K562 (cell line): Measurements from ENCODE around the gene SORBS2. TPM values are rescaled to one million over a fixed set of nuclear protein-coding genes. Genes with fewer than 3 reads are reported as not detected.

Experiments used
- ATAC-seq: fragments of 200-7000 bp; cut with Tn5 transposase; 3 replicates; pipeline ENCODE4 v1.9.1; 2020; ENCODE audit warnings: moderate library complexity
- BruUV-seq: library from RNA; stranded (reverse); fragments of 400-500 nt; replicated peaks from 2 replicates; lab custom pipeline; 2021; lab: Mats Ljungman, UMichigan
- CTCF ChIA-PET: fragments of 300-600 bp; formaldehyde crosslinking; extraction: SDS; loops from one replicate; lab custom pipeline; 2021; ENCODE audit warnings: low intra/inter-chr PET ratio; lab: Yijun Ruan, JAX
- POLR2A ChIA-PET: fragments of 300-600, 350-650 bp; sonication (Branson Sonifier 250); formaldehyde crosslinking; extraction: SDS; loops from one replicate; lab custom pipeline; 2021; ENCODE audit warnings: antibody characterized with exemption, inconsistent platforms; lab: Yijun Ruan, JAX
- DNase-seq, 4 experiments: peaks; one replicate each; pipeline versions ENCODE4 v3.0.0 to v3.0.0-alpha.2; 2011 to 2018; ENCODE audit warnings: low spot score in 3 of 4, mixed read lengths in 3 of 4; ENCODE audit errors: extremely low read depth in 1 of 4
- FAIRE-seq: peaks from 2 replicates; lab custom pipeline; 2011; peaks lifted over from hg19 to GRCh38; lab: Jason Lieb, UNC
- H2AFZ ChIP-seq: 2 replicates; pipeline ENCODE4 v1.6.0; 2011; ENCODE audit warnings: low read depth, low read length, control low read depth, inconsistent platforms
- H3K27ac ChIP-seq: fragments of 200-600 bp; 3 replicates; pipeline ENCODE4 v1.8.0; 2011; ENCODE audit warnings: low read depth, mild to moderate bottlenecking, control low read depth, inconsistent platforms, low read length, moderate library complexity, mixed read lengths; ENCODE audit errors: extremely low read depth
- H3K27me3 ChIP-seq, 2 experiments: fragments of 300-600 bp in 1 of 2; 2 replicates in 1 of 2; 3 replicates in 1 of 2; pipeline versions ENCODE4 v1.6.0 to v1.8.0; 2011; ENCODE audit warnings: inconsistent platforms in 2 of 2, low read length in 2 of 2, mild to moderate bottlenecking in 1 of 2, mixed read lengths in 1 of 2, moderate library complexity in 1 of 2; ENCODE audit not compliant: control insufficient read depth in 2 of 2, insufficient read depth in 2 of 2
- H3K36me3 ChIP-seq: fragments of 300-600 bp; 3 replicates; pipeline ENCODE4 v1.8.0; 2011; ENCODE audit warnings: mild to moderate bottlenecking, low read length, inconsistent platforms; ENCODE audit not compliant: control insufficient read depth, insufficient read depth
- H3K4me1 ChIP-seq, 2 experiments: fragments of 200-600 bp in 1 of 2; replicated peaks in 1 of 2; 2 replicates in 1 of 2; 3 replicates in 1 of 2; pipeline versions ENCODE4 v1.5.1 to v1.8.0; 2011; ENCODE audit warnings: inconsistent platforms in 2 of 2, low read length in 2 of 2, mild to moderate bottlenecking in 1 of 2, mixed read lengths in 1 of 2, moderate library complexity in 1 of 2; ENCODE audit not compliant: control insufficient read depth in 2 of 2, insufficient read depth in 2 of 2
- H3K4me2 ChIP-seq: 2 replicates; pipeline ENCODE4 v1.6.1; 2011; ENCODE audit warnings: low read length, control low read depth, inconsistent platforms, mixed read lengths; ENCODE audit not compliant: insufficient read depth
- H3K4me3 ChIP-seq: fragments of 200-600 bp; sonication (generic), shearing (Covaris generic); 2 replicates; pipeline ENCODE4 v1.5.1; 2016; ENCODE audit warnings: control low read depth, inconsistent platforms
- H3K79me2 ChIP-seq: fragments of 200-600 bp; 3 replicates; pipeline ENCODE4 v1.8.0; 2011; ENCODE audit warnings: low read length, inconsistent platforms; ENCODE audit not compliant: control insufficient read depth, insufficient read depth
- H3K9ac ChIP-seq, 2 experiments: 2 replicates each; pipeline versions ENCODE4 v1.6.0 to v1.6.1; 2011; ENCODE audit warnings: low read depth in 2 of 2, low read length in 2 of 2, control low read depth in 1 of 2, inconsistent platforms in 1 of 2, mild to moderate bottlenecking in 1 of 2, mixed read lengths in 1 of 2; ENCODE audit not compliant: insufficient read depth in 1 of 2
- H3K9me1 ChIP-seq: one replicate; pipeline ENCODE4 v1.6.0; 2011; ENCODE audit warnings: inconsistent platforms, mild to moderate bottlenecking, low read length, moderate library complexity; ENCODE audit not compliant: control insufficient read depth, insufficient read depth
- H3K9me3 ChIP-seq: replicated peaks from 2 replicates; pipeline ENCODE4 v1.5.1; 2011; ENCODE audit warnings: low read depth, low read length, inconsistent platforms; ENCODE audit not compliant: control insufficient read depth, insufficient read depth
- H4K20me1 ChIP-seq: replicated peaks from 2 replicates; pipeline ENCODE4 v1.6.1; 2011; ENCODE audit warnings: low read length, inconsistent platforms, mixed read lengths; ENCODE audit not compliant: control insufficient read depth, insufficient read depth
- ATF7 ChIP-seq: fragments of 450-650 bp; IDR thresholded peaks from 2 replicates; pipeline ENCODE4 v1.7.1; 2014; ENCODE audit warnings: mild to moderate bottlenecking, moderate library complexity
- KDM4B ChIP-seq, 2 experiments: fragments of 450-650 bp in 1 of 2; sonication (generic) in 1 of 2; IDR thresholded peaks; 2 replicates each; pipeline ENCODE4 v1.6.1; 2016 to 2017; ENCODE audit warnings: borderline replicate concordance in 2 of 2, antibody characterized with exemption in 1 of 2, low read depth in 1 of 2, mild to moderate bottlenecking in 1 of 2
- KDM5B ChIP-seq: fragments of 200-600 bp; sonication (generic); IDR thresholded peaks from 2 replicates; pipeline ENCODE4 v1.6.1; 2012; ENCODE audit warnings: low read depth, mild to moderate bottlenecking, moderate library complexity, low read length, control low read depth, inconsistent platforms; ENCODE audit not compliant: insufficient replicate concordance
- KLF16 ChIP-seq: IDR thresholded peaks from 2 replicates; pipeline ENCODE4 v1.6.1; 2016; ENCODE audit warnings: antibody characterized with exemption
- SMAD4 ChIP-seq: fragments of 250-450 bp; sonication (Bioruptor Pico); conservative IDR thresholded peaks from 2 replicates; pipeline ENCODE4 v1.8.0; 2021; ENCODE audit warnings: inconsistent platforms, mild to moderate bottlenecking, moderate library complexity
- TAF7 ChIP-seq: fragments of 450-650 bp; IDR thresholded peaks from 2 replicates; pipeline ENCODE4 v1.6.1; 2016; ENCODE audit warnings: missing genetic modification characterization, missing compliant biosample characterization
- U2AF1 ChIP-seq: fragments of 200-400 bp; formaldehyde crosslinking; optimal IDR thresholded peaks from 2 replicates; pipeline ENCODE3; 2017; ENCODE audit warnings: mild to moderate bottlenecking, low read depth, low read length, moderate library complexity
- XRCC5 ChIP-seq: fragments of 200-400 bp; formaldehyde crosslinking; IDR thresholded peaks from 2 replicates; pipeline ENCODE4 v1.6.1; 2017; ENCODE audit warnings: low read depth, mild to moderate bottlenecking, low read length
- ZNF707 ChIP-seq: fragments of 250-450 bp; sonication (Bioruptor Pico); conservative IDR thresholded peaks from 2 replicates; pipeline ENCODE4 v1.8.0; 2022; ENCODE audit warnings: inconsistent platforms, mild to moderate bottlenecking, moderate library complexity
- ZNF76 ChIP-seq: fragments of 250-450 bp; sonication (Bioruptor Pico); IDR thresholded peaks from 2 replicates; pipeline ENCODE4 v1.4.0; 2020; ENCODE audit warnings: mild to moderate bottlenecking, moderate library complexity, borderline replicate concordance
- WGBS: fragments of 100-300 bp; shearing (Covaris generic); methylation state at CpG from one replicate; pipeline ENCODE4 v1.1.6; 2016; ENCODE audit warnings: low coverage, mixed read lengths; ENCODE audit not compliant: insufficient coverage; ENCODE audit errors: missing lambda C conversion rate; 5-methylcytosine and 5-hydroxymethylcytosine counted together
- in situ Hi-C: fragments of 300-500 bp; cut with MboI; formaldehyde crosslinking; loops from 4 replicates; pipeline ENCODE4 v1.15.0; 2018; ENCODE audit warnings: inconsistent platforms, mixed read lengths
- intact Hi-C: fragments of 100-400 bp; cut with micrococcal nuclease; formaldehyde crosslinking; loops from 2 replicates; pipeline ENCODE4 v1.14.2; 2022
- polyA plus RNA-seq, 8 experiments: library from polyadenylated mRNA; depleted of rRNA in 4 of 8; stranded (reverse) in 5 of 8; unstranded in 3 of 8; fragments of >200 nt; fragmentation: Nextera tagmentation in 2 of 8; fragmentation: Illumina TruSeq in 1 of 8; extraction: Ambion mirVana in 2 of 8; extraction: Trizol in 1 of 8; gene quantifications; 2 replicates each; pipeline versions ENCODE4 v1.2.1 to v1.2.3, GENCODE V29; 2011 to 2014; ENCODE audit warnings: inconsistent platforms in 1 of 8, missing spikeins in 1 of 8
- total RNA-seq, 7 experiments: library from RNA; depleted of rRNA in 6 of 7; stranded (reverse); fragments of >200 nt in 6 of 7; fragmentation: Illumina TruSeq in 2 of 7; extraction: Trizol in 2 of 7; gene quantifications; 2 replicates each; pipeline versions ENCODE4 v1.2.1 to v1.2.3, GENCODE V29; 2011 to 2021; ENCODE audit warnings: low replicate concordance in 1 of 7
- TF ChIP-seq, protein P1 (sequence below): fragments of 250-450 bp; sonication (Bioruptor Pico); IDR thresholded peaks from 2 replicates; pipeline ENCODE4 v1.5.0; 2020; ENCODE audit warnings: mild to moderate bottlenecking

The SORBS2 gene
- total and polyA plus RNA-seq, 9 of the 15 experiments (the other 6 are each of a cell fraction or from before 2014, with no cell fraction given) = 0.29 TPM; not detected in 8

DNA sequence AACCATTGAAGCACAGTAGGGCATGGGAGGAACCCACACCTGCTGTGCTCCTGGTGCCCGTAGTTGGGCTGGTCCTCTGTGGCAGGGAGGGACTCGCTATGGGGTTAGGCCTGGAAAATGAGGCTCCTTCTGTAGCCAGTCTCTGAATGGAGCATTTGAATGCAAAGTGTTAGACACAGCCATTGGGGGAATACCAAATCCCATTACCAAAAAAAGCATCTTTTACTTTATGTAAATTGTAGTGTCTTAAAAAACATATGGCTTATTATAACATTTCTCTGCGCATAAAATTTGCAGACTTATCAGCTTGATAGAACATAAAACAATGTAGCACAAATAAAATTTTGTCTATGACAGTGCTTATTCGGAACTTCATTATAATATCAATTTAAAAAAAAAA lies 147.5 kb downstream of the SORBS2 start:
- WGBS = 1% methylated on average over 4 of the region's 4 CpGs
- Histone ChIP-seq H3K36me3 (no peaks in the 10 kb centered on the region), H3K9me1 (no peaks in the 10 kb centered on the region), H3K27ac (no peak overlapping the region), H3K4me3 (no peak overlapping the region), H3K4me1 (no peaks in the 10 kb centered on the region), H4K20me1 (no peaks in the 10 kb centered on the region), H3K4me2 (no peak overlapping the region), H2AFZ (no peak overlapping the region), H3K9ac (no peak overlapping the region), H3K27me3 (peaks cover 10 to 35% of the 10 kb centered on the region in 2 experiments), H3K79me2 (no peaks in the 10 kb centered on the region), H3K9me3 (no peaks in the 10 kb centered on the region)
- no TSS peak for BruUV-seq
- in situ Hi-C loops = no loop called here
- TF ChIP-seq ZNF76 (CRISPR knock-in tag) (no peak), SMAD4 (CRISPR knock-in tag) (no peak), KDM5B (no peak)
- CTCF ChIA-PET = no interaction called here
- no peak for ATAC-seq
- intact Hi-C loops = no loop called here
- DNase-seq = no peak
- POLR2A ChIA-PET = no interaction called here
- no peak for FAIRE-seq

DNA sequence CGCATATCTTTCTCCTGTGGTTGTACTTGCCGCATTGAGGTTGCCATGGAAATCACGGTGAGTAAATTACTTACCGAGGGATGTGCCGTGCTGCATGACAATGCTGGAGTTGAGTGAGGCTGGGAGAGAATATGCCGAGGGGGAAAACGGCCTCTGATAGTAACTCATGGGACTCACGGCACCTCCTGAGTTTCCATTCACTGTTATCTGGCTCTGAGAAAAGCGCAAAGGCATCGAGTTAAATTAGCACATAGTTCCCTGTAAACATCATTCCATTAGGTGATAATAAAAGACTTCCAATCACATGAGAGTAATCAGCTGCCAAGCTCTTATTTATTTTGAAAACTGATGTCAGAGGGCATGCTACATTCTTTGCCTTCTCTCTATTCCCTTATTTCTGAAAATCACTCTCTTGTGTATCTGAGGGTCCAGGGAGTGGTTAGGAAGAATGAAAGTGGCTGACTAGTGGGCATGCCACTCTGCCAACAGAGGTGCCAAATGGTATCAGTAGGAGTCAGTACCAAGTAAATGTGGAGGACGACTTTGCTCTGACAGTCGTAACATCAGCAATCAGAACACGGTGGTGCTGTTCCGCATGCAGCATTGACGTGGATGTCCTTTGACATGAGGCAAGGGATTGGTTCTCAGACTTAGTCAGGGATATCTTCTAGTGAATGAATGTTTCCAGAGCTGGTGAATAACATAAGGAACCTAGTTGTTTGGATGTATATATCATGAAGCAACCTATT lies 149.8 kb downstream of the SORBS2 start:
- Histone ChIP-seq H3K4me3 (no peak overlapping the region), H3K9ac (no peak overlapping the region), H3K27ac (no peak overlapping the region), H3K9me1 (no peaks in the 10 kb centered on the region), H3K4me2 (no peak overlapping the region), H2AFZ (no peak overlapping the region), H4K20me1 (no peaks in the 10 kb centered on the region), H3K4me1 (no peaks in the 10 kb centered on the region)
- in situ Hi-C loops (no loop called here), intact Hi-C loops (no loop called here)
- FAIRE-seq = no peak
- CTCF ChIA-PET = no interaction called here
- no peak for ATAC-seq
- POLR2A ChIA-PET = interaction anchor here (0.5 to 0.9 kb wide), 2 partner anchors 57 to 527 kb away, joined by 3 read pairs; no protein-coding TSS in a partner anchor
- no peak for TF ChIP-seq ATF7
- no peak for TF ChIP-seq KLF16
- TF ChIP-seq, protein P1, sequence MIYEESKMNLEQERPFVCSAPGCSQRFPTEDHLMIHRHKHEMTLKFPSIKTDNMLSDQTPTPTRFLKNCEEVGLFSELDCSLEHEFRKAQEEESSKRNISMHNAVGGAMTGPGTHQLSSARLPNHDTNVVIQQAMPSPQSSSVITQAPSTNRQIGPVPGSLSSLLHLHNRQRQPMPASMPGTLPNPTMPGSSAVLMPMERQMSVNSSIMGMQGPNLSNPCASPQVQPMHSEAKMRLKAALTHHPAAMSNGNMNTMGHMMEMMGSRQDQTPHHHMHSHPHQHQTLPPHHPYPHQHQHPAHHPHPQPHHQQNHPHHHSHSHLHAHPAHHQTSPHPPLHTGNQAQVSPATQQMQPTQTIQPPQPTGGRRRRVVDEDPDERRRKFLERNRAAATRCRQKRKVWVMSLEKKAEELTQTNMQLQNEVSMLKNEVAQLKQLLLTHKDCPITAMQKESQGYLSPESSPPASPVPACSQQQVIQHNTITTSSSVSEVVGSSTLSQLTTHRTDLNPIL = no peak
- no peak for TF ChIP-seq XRCC5
- no peak for TF ChIP-seq TAF7 (tag)
- TF ChIP-seq KDM4B (IDR thresholded peaks at IDR 0.05; ENCODE audit: borderline replicate concordance in 2 of 2, low read depth in 1 of 2) = no peak
- TF ChIP-seq U2AF1 = no peak
- no peak for TF ChIP-seq ZNF707 (CRISPR knock-in tag)
- TF ChIP-seq, all 486 proteins: peak for 0
- DNase-seq = no peak
- no TSS peak for BruUV-seq
- WGBS = 1% methylated on average over 15 of the region's 15 CpGs
- no peaks in the 10 kb centered on the region for H3K36me3 ChIP-seq
- peaks cover 10 to 37% of the 10 kb centered on the region in 2 experiments for H3K27me3 ChIP-seq
- H3K9me3 ChIP-seq = no peaks in the 10 kb centered on the region
- H3K79me2 ChIP-seq = no peaks in the 10 kb centered on the region
